AG09319 (cell line): ENCODE results near the gene RPS24.
"Not testable (repeated sequence)": the region's sequence is repeated elsewhere in the genome, so short reads cannot be mapped to it uniquely, and the experiment has no call there.

Experiments used
- DNase-seq: peaks from one replicate; pipeline ENCODE4 v3.0.0-alpha.2; 2010; ENCODE audit warnings: low read depth; ENCODE audit errors: extremely low read depth
- TF ChIP-seq, protein P1 (sequence below): IDR thresholded peaks from 2 replicates; pipeline ENCODE4 v1.5.1; 2011; ENCODE audit warnings: low read depth, mild to moderate bottlenecking, inconsistent platforms, low read length, moderate library complexity

Gene RPS24

DNA sequence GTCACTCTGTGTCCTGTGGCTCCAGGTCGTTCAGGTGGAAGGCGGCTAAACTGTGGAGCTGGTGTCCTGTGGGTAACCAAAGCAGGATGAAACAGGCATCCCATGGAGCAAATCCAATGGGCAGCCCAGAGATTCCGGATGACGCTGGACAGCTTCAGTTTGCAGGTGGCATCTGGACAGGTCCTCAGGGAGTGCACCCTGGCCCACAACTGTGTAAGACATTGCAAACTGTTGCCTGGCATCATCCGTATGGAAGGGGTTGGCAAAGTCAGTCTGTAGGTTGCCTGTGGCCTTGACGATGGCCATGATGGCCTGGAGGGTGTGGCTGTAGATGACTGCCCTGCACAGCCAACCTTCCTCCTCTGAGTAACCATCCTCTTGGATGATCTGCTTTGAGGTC lies 35.5 kb downstream of the RPS24 start:
- TF ChIP-seq, protein P1, sequence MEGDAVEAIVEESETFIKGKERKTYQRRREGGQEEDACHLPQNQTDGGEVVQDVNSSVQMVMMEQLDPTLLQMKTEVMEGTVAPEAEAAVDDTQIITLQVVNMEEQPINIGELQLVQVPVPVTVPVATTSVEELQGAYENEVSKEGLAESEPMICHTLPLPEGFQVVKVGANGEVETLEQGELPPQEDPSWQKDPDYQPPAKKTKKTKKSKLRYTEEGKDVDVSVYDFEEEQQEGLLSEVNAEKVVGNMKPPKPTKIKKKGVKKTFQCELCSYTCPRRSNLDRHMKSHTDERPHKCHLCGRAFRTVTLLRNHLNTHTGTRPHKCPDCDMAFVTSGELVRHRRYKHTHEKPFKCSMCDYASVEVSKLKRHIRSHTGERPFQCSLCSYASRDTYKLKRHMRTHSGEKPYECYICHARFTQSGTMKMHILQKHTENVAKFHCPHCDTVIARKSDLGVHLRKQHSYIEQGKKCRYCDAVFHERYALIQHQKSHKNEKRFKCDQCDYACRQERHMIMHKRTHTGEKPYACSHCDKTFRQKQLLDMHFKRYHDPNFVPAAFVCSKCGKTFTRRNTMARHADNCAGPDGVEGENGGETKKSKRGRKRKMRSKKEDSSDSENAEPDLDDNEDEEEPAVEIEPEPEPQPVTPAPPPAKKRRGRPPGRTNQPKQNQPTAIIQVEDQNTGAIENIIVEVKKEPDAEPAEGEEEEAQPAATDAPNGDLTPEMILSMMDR, result no peak
- DNase-seq, result no peak

DNA sequence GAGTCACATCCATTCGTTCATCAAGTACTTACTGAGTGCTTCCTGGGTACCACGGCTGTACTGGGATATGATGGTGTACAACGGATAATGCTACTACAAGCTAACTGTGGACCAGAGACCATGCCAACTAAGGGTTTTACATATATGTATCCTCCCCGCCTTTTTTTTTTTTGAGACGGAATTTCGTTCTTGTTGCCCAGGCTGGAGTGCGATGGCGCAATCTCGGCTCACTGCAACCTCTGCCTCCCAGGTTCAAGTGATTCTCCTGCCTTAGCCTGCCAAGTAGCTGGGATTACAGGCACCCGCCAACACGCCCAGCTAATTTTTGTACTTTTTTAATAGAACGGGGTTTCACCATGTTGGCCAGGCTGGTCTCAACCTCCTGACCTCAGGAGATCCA lies 36.4 kb downstream of the RPS24 start:
- not testable (repeated sequence) for DNase-seq

DNA sequence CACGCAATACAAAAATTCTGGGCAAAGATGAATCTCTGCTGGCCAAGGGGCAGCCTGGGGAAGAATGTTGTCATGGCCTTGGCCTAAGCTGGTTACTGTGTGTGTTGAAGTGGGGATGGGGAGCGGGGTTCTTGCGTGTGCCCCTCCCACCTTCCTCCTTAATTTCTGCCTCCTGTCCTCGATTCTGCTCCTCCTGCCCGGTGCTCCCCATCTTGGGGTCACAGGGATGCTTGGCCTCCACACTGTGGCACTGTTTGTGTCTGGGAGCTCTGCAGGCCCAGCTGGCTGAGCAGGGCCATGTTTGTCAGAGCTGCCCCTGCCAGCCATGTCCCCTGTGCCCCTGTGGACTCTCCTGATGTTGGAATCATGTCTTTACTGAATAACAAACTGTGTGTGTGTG lies 37.1 kb downstream of the RPS24 start:
- DNase-seq, result no peak
- TF ChIP-seq, protein P1, result no peak

DNA sequence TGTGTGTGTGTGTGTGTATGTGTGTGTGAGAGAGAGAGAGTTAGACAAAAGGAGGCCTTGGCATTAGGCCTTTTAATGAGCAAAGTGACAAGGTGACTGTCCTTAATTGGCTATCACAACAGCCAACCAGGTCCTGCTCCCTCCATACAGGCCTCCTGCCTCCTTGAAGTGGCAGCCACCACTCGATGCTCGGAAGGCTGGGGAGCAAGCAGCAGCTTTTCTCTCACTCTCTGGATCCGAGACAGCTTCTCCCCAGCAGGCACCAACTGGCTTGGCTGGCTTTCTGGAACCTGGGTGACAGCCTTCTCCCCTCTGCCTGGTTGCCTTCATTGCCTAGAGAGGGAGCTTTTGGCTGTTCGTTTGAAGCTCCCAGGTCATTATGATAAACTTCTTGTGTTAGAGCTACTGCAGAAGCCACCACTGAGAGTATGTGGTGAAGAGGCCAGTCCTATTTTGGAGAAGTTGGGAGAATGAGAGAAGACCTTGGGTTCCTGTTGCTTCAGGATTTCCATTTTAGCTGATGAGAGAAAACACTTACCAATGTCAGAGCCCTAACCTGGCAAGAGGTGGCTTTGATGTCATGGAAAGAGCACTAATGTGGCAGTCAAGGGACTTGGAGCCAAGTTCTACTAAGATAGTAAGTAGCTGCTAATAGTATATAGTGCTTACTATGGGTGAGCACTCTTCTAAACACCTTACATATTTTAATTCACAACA lies 37.6 kb downstream of the RPS24 start:
- TF ChIP-seq, protein P1, result no peak
- DNase-seq, result no peak

DNA sequence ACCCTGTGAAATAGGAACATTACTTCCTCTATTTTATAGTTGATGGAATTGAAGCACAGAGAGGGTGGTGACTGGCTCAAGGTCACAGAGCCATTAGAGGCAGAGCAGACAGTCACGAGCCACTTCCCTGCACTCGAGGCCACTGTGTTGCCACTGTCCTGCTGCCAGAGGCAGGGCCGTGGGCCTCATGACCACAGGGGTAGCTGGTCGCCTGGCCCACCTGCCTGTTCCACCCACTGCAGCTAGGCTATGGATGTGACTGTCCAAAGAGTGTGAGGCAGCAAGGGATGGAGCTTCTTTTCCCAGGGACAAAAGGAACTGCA lies 38.2 kb downstream of the RPS24 start:
- TF ChIP-seq, protein P1, result no peak
- no peak for DNase-seq

DNA sequence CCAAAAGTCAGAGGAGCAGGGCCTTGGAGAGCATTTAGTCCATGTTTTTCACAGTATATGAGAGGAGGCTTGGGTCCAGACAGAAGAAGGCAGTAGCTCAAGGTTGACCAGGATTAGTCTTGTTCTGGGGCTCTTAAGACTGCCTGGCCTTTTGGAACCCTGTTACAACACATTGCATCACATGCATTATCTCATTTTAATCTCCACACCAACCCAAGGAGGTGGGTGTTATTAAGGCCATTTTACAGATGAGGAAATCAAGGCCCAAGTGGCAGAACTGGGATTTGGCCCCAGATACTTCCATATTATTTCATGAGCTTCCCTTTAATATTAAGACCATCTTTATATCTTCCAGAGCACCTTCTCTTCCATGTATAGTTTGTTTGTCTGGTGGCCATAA lies 38.8 kb downstream of the RPS24 start:
- no peak for DNase-seq
- TF ChIP-seq, protein P1, result no peak

DNA sequence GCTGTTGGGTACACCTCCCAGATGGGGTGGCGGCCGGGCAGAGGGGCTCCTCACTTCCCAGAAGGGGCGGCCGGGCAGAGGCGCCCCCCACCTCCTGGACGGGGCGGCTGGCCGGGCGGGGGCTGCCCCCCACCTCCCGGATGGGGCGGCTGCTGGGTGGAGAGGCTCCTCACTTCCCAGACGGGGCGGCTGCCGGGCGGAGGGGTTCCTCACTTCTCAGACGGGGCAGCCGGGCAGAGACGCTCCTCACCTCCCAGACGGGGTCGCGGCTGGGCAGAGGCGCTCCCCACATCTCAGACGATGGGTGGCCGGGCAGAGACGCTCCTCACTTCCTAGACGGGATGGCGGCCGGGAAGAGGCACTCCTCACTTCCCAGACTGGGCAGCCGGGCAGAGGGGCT lies 42.1 kb downstream of the RPS24 start:
- not testable (repeated sequence) for DNase-seq

DNA sequence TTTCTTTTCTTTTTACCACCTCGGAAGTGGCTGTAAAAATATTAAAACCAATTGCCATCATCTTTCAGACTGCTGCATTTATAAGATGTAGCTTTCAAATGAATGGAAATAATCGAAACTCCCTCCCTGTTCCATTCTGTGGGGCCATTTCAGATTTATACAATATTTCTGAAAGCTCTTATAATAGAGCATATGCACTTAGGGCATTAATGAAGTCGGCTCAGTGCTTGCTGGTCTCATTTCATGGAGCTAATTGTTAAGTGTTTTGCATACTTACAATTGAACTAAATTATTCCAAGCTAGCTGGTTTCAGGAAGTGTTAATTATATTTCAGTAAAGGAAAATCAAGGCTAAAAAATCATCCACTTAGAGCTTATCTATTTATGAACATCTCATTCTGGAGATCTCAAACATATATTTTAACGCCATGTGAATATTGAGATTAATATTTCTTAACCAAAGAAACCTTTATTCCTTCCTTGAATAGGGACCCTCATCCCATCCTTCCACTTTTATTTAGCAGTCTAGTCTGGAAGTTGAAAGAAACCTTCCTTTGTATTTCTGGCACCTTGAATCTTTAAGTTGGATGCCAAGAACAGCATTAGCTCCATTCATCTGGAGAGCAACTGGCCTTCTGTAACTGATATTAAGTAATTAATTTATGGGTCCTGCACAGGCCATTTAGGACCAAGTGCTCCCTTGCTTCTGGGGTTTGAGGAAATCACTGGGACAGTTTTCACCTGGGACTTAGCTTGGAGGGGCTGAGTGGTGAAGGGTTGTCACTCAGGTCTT lies 45.1 kb downstream of the RPS24 start:
- TF ChIP-seq, protein P1, result no peak
- DNase-seq, result no peak
